D721Med (cell line): ENCODE data around the gene RPL10.

ENCODE experiments used
- DNase-seq: peaks from one replicate; pipeline ENCODE4 v3.0.0; 2011; ENCODE audit warnings: low spot score; ENCODE audit not compliant: insufficient read length
- FAIRE-seq: peaks from 2 replicates; lab custom pipeline; 2011; peaks lifted over from hg19 to GRCh38; lab: Jason Lieb, UNC
- CTCF ChIP-seq: IDR thresholded peaks from 2 replicates; pipeline ENCODE4 v1.5.1; 2012; ENCODE audit warnings: mild to moderate bottlenecking, control low read depth; ENCODE audit not compliant: insufficient read depth; ENCODE audit errors: missing control alignments

The RPL10 gene

DNA sequence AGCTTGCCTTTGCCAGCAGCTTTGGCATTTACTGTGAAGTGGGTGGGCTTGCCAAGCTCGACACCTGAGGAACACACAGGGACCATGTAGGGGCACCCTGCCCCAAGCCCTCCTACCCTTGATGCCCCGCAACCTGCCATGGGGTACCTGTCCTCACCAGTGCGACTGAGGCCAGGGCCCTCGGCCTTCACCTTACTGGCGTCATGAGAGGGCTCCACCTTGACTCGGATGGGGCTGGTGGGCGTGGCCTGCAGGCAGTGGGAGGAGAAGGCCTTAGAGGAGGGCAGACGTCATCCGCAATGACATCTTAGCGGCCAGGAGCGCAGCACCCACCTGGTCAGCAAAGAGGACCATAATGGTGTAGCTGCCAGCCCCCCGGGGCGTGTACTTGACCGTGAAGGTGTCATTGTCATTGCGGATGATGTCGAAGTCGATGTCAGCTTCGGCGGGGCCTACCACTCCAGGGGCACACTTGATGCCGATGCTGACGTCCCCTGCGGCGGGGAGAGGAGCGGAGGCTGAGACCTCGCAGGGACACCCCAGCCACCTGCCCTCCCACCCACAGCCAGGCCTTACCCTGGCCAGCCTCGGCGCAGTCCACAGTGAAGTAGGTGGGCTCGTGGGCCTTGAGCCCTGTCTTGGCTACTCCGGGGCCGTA is 36.0 kb upstream of the RPL10 start:
- no peak for DNase-seq
- no peak for FAIRE-seq
- TF ChIP-seq CTCF: no peak

GRCh38 chrX:154363706-154364439 is 34.3 kb upstream of the RPL10 start:
- no peak for TF ChIP-seq CTCF
- no peak for FAIRE-seq
- no peak for DNase-seq

DNA sequence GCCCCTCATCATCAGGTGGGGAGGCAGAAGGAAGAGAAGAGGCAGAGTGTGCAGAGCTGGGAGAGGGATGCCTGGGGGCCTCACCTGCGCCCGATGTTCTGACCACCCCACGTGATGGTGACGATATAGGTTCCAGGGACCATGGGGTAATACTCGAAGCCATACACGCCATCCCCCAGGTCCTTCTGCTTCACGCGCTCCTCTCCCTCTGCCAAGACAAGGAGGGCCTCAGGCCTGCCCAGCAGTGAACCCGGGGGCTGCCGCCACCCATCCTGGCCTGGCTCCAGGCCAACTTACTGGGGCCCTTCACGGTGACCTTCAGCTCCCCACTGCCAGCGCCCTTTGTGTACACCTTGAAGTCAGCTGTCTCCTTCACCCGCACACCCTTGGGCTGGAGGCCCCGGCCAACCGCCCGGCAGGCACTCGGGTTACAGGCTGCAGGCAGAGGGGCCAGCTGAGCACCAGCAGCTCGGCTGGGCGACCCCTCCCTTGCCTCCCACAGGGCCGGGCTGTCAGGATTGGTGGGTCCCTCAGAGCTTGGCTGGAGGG is 33.1 kb upstream of the RPL10 start:
- FAIRE-seq: no peak
- no peak for TF ChIP-seq CTCF
- no peak for DNase-seq

DNA sequence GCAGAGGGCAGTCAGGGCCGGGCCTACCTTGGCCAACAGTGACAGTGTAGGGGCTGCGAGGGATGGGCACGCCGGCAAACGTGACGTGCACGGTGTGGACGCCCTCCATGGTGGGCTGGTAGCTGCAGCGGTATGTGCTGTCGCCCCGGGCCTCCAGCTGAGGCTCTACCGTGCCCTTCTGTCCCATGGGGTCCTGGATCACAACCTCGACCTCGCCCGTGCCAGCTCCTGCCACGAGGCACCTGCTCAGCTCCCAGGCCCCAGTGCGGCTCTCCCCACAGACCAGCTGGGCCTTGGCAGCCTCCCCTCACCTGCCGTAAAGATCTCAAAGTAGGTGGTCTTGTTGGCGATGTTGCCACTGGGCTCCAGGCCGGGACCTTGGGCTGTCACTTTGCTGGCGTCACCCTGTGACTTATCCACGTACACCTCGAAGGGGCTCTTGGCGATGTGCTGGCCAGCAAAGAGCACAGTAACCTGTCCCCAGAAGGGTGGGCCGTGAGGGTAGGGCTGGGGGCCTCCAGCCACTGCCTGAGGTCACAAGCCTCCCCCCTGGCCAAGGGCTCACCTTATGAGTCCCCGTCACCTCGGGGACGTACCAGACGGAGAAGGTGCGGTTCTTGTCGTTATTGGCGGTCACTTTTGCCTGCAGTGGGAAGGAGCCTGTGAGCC is 32.0 kb upstream of the RPL10 start:
- DNase-seq (no peak), FAIRE-seq (no peak)
- TF ChIP-seq CTCF: no peak

GRCh38 chrX:154366666-154367055 is 31.5 kb upstream of the RPL10 start:
- no peak for TF ChIP-seq CTCF
- no peak for FAIRE-seq
- no peak for DNase-seq

DNA sequence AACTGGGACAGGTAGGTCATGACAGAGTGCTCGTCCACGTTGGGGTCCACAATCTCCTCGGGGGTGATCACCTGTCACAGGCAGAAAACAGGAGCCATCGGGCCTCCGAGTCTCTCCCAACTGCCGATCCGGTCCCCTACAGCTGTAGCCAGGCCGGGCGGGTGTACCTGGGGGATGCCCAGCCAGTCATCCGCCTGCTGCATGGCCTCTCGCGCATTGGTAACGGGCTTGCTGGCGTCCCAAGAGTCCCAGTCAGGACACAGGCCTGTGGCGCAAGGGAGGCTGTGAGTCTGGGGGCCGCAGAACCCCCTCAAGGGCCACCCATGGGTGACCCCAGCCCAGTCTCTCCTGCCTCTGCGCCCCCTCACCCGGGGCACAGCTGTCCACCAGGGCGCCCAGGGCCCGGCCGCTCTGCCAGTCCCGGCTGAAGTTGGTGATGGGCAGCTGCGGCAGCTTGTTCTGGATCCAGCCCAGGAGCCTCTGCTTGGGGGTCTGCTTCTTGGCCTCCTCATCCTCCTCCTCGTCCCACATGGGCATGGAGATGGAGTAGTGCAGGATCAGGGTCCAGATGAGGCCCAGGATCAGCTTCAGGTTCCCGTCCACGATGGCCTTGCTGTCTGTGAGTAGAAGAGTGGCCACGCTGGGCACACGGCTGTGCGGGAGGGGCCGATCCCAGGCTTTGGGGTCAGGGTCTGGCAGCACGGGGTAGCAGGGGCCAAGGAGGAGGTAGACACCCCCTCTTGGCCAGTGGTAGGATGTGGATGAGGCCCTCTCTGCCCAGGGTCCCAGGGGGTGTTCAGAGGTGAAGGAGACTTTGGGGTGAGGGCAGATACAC is 30.5 kb upstream of the RPL10 start:
- TF ChIP-seq CTCF: no peak
- DNase-seq: no peak
- FAIRE-seq: no peak
